Middle frontal gyrus (tissue), 1 donor: ENCODE results near the gene BASP1.
"Not testable (repeated sequence)": the region's sequence is repeated elsewhere in the genome, so short reads cannot be mapped to it uniquely, and the experiment has no call there.

Source experiments
- DNase-seq: peaks from one replicate; pipeline ENCODE4 v3.0.0-alpha.2; 2015; ENCODE audit warnings: low spot score; ENCODE audit errors: extremely low spot score

Gene BASP1

DNA sequence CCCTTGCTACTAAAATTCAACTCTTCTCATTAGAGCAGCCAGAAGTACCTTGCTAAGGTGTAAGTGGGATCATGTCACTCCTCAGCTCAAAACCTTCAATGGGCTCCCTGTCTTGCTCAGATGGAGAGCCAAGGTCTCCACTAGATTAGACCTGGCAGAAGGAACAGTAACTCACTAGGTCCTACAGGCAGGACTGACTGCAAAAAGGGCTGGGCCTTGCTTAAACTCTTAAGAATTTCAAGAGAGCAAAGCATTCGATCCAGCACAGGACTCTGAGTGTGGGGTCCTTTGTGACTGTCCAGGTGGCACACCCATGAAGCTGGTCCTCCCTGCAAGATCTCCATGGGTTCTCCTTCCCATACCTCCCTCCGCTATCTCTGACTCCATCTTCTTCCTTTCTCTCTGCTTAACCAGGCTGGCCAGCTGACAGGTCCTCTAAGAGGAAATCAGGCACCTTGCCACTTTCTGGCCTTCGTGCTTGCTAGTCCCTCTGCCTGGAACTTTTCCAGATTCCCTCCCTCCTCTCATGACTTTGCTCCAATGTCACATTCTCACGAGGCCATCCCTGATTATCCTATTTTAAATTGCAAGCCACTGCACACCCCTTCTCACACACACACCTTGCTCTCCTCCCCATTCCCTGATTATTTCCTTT lies 70.2 kb downstream of the BASP1 start:
- DNase-seq: no peak

GRCh38 chr5:17288570-17288969 lies 71.1 kb downstream of the BASP1 start:
- DNase-seq: no peak

- DNase-seq: no peak
These were observed 72.5 kb downstream of the BASP1 start for GRCh38 chr5:17289681-17290539.

GRCh38 chr5:17290540-17290974 lies 73.1 kb downstream of the BASP1 start:
- no peak for DNase-seq

- no peak for DNase-seq
These were observed 75.1 kb downstream of the BASP1 start for GRCh38 chr5:17292434-17293015.

- DNase-seq: no peak
These were observed 77.3 kb downstream of the BASP1 start for GRCh38 chr5:17294639-17295311.

- no peak for DNase-seq
These were observed 78.2 kb downstream of the BASP1 start for GRCh38 chr5:17295671-17296070.

DNA sequence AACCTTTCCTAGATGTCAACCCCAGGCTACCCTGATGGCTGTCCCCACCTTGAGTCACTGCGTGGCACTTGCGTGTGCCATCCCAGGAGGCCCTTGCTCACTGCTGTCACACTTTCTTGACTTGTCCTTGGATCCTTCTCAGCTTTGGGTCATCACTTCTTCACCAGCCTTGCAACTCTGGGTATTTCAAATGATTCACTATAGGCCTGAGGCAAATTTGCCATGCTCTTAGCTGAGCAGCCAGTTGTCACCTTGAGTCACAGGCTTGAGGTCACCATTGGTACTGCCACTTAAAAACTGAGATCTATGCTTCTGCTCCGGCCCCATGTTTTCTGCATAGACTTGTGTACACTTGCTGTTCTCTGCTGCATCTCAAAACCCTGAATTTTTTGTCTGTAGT lies 84.7 kb downstream of the BASP1 start:
- DNase-seq: no peak

- DNase-seq: no peak
These were observed 85.2 kb downstream of the BASP1 start for GRCh38 chr5:17302604-17303003.

DNA sequence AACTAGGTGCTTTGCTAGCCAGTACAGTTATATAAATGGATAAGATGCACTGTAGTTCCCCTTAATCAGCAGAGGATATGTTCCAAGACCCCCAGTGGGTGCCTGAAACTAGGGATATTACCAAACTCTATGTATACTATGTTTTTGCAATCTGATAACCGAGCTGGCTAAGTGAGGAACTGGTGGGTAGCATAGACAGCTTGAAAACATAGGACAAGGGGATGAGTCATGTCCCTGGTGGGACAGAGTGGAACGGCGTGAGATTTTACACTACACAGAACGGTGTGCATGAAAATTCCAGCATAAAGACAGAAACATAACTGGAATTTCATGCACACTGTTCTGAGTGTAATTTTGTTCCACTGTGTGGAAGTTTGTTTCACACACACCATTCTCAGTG lies 86.9 kb downstream of the BASP1 start:
- no peak for DNase-seq

DNA sequence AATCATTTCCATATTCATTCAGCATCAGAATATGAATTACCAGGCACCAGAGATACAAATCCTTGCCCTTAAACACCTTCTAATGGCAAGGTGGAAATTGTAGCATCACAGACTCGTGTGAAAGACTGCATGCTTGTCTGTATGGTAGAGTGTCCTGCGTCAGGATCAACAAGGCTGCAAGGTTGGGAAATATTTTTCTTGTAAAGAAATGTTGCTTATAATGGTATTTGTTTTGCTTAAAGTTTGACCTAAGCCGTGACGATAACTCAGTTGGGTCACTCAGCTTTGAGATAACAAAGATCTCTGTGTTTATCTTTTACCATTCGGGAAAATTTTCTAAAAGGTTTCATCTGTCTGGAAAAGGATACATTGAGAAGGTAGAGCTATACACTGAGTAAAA lies 87.6 kb downstream of the BASP1 start:
- DNase-seq: no peak

DNA sequence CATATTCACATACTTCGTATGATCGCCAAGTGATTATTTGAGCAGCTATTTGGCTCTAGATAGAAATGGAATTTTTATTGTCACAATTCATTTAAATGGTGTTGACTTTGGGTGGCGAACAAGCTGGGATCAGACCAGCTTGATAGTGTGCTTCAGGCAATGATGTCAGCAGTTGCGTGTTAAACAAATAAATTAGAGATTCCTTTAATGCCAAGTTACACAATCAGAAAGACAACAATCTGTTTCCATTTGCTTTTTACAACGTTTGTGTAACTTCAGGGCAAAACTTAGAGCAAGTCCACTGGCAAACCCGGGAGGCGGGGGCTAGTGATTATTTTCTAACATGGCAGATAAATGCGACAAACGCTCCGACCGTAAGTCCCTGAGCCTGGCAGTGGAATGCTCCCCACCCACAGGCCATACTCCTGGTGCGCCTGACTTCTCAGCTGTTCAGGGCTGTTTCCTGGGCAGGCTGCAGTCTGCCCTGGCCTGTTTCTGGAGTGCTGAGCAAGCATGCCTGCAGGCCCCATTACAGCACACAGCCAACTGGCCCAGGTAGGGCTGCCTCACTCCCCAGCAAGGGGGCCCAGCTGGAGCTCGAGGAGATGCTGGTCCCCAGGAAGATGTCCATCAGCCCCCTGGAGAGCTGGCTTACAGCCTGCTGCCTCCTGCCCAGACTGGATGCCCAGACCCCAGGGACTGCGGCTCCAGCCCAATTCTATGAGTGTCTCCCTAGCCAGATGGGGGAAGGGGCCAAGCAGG lies 88.7 kb downstream of the BASP1 start:
- no peak for DNase-seq

DNA sequence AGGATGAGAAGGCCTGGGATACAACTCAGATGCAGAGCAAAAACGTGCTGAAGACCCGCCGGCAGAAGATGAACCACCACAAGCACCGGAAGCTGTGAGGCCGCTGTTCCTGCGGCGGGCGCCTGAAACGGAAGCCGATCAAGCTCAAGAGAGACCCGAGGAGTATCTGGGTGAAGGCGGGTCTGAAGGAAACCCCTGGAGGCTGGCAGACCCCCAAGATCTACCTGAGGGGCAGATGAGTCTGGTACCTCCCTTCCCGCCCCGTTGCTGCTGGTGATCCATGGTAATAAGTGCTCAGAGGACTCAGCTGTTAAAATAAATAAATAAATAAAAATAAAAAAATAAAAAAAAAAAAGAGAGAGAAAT lies 89.3 kb downstream of the BASP1 start:
- DNase-seq: no peak

- DNase-seq: not testable (repeated sequence)
These were observed 90.0 kb downstream of the BASP1 start for GRCh38 chr5:17307440-17307839.

GRCh38 chr5:17308326-17309065 lies 91.1 kb downstream of the BASP1 start:
- no peak for DNase-seq

GRCh38 chr5:17309462-17309861 lies 92.0 kb downstream of the BASP1 start:
- no peak for DNase-seq

- DNase-seq: not testable (repeated sequence)
These were observed 93.1 kb downstream of the BASP1 start for GRCh38 chr5:17310502-17310901.

GRCh38 chr5:17311811-17312210 lies 94.4 kb downstream of the BASP1 start:
- DNase-seq: not testable (repeated sequence)

DNA sequence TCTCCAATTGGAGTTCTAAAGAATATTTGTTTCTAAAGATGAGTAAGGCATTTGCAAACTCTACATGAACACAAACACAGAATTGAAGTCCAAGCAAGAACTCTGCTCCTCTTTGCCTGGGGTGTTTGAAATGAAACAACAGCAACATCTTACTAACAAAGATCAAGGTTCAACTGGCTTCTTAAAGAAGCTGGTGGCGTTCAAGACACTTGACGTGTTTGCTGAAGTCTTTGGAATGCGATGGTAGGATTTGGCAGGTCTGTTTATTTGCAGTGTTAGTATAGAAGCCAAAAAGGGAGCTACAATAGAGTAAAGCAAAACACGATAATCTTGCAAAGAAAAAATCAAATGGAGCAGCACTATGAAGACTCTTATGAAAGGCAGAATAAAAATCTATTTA lies 94.9 kb downstream of the BASP1 start:
- no peak for DNase-seq

GRCh38 chr5:17314907-17315471 lies 97.6 kb downstream of the BASP1 start:
- DNase-seq: no peak
